Measurements from ENCODE around the gene RAB11FIP3. TPM values are rescaled to one million over a fixed set of nuclear protein-coding genes. Genes with fewer than 3 reads are reported as not detected.

The RAB11FIP3 gene
- total and polyA plus RNA-seq, 2 of the 13 experiments (the other 11 are each of a cell fraction or from before 2014, with no cell fraction given), result 34.3 to 57.6 TPM

DNA sequence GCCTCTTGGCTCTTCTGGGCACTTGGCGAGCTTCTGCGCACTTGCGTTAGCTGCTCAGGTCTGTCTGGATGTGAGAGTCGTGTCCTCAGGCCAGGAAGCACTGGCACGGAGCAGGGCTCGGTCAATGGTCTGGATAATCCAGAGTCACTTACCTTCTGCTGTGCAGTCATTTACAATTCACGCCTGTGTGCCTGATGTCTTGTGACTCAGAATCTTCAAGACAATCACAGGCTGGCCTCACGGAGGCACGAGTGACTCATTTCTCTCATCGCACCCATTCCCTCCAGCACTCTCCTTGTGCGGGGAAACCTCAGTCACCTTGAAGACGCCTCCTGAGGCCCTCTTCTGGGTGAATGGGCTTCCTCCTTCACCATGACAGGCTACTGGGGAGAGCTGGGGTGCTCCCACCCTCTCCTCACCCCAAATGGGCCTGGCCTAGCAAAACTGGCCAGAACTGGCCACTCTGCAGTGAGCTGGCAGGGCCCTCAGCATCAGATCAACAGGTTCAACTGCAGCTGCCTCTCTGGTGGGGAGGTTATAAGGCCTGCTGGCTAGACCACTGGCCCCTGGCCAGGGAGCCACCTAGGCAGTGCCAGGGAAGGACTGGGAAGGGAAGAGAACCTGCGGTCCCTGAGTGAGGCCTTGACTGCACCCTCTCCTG, 100.2 kb downstream of the RAB11FIP3 start (continued):
- TF ChIP-seq, protein P1, sequence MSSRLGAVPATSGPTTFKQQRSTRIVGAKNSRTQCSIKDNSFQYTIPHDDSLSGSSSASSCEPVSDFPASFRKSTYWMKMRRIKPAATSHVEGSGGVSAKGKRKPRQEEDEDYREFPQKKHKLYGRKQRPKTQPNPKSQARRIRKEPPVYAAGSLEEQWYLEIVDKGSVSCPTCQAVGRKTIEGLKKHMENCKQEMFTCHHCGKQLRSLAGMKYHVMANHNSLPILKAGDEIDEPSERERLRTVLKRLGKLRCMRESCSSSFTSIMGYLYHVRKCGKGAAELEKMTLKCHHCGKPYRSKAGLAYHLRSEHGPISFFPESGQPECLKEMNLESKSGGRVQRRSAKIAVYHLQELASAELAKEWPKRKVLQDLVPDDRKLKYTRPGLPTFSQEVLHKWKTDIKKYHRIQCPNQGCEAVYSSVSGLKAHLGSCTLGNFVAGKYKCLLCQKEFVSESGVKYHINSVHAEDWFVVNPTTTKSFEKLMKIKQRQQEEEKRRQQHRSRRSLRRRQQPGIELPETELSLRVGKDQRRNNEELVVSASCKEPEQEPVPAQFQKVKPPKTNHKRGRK (CRISPR knock-in tag; IDR thresholded peaks at IDR 0.05), result no peak
- no peak for TF ChIP-seq ZNF75D (CRISPR knock-in tag; IDR thresholded peaks at IDR 0.05; ENCODE audit: borderline replicate concordance)
- TF ChIP-seq ONECUT2 (CRISPR knock-in tag; IDR thresholded peaks at IDR 0.05), result no peak
- TF ChIP-seq, protein P2, sequence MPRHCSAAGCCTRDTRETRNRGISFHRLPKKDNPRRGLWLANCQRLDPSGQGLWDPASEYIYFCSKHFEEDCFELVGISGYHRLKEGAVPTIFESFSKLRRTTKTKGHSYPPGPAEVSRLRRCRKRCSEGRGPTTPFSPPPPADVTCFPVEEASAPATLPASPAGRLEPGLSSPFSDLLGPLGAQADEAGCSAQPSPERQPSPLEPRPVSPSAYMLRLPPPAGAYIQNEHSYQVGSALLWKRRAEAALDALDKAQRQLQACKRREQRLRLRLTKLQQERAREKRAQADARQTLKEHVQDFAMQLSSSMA (CRISPR knock-in tag; IDR thresholded peaks at IDR 0.05), result no peak
- no peak for TF ChIP-seq TCF7L2 (IDR thresholded peaks at IDR 0.05; ENCODE audit: low read depth, low read length)
- no peak for TF ChIP-seq ZNF251 (CRISPR knock-in tag; IDR thresholded peaks at IDR 0.05)
- TF ChIP-seq, protein P3, sequence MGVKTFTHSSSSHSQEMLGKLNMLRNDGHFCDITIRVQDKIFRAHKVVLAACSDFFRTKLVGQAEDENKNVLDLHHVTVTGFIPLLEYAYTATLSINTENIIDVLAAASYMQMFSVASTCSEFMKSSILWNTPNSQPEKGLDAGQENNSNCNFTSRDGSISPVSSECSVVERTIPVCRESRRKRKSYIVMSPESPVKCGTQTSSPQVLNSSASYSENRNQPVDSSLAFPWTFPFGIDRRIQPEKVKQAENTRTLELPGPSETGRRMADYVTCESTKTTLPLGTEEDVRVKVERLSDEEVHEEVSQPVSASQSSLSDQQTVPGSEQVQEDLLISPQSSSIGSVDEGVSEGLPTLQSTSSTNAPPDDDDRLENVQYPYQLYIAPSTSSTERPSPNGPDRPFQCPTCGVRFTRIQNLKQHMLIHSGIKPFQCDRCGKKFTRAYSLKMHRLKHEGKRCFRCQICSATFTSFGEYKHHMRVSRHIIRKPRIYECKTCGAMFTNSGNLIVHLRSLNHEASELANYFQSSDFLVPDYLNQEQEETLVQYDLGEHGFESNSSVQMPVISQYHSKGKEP (CRISPR knock-in tag; IDR thresholded peaks at IDR 0.05), result no peak
- TF ChIP-seq ZNF598 (CRISPR knock-in tag; IDR thresholded peaks at IDR 0.05; ENCODE audit: borderline replicate concordance), result no peak
- no peak for TF ChIP-seq AGO1 (IDR thresholded peaks at IDR 0.05; ENCODE audit: low read depth, low read length, poor library complexity, severe bottlenecking)
- TF ChIP-seq ZFP1 (CRISPR knock-in tag; IDR thresholded peaks at IDR 0.05), result no peak
- TF ChIP-seq ZNF263 (CRISPR knock-in tag; IDR thresholded peaks at IDR 0.05), result 0 out of 2 replicates have a peak, but pooled peaks have one; percentile 7
- TF ChIP-seq DPF2 (CRISPR knock-in tag; IDR thresholded peaks at IDR 0.05; ENCODE audit: borderline replicate concordance, low read depth), result no peak
- TF ChIP-seq, protein P4, sequence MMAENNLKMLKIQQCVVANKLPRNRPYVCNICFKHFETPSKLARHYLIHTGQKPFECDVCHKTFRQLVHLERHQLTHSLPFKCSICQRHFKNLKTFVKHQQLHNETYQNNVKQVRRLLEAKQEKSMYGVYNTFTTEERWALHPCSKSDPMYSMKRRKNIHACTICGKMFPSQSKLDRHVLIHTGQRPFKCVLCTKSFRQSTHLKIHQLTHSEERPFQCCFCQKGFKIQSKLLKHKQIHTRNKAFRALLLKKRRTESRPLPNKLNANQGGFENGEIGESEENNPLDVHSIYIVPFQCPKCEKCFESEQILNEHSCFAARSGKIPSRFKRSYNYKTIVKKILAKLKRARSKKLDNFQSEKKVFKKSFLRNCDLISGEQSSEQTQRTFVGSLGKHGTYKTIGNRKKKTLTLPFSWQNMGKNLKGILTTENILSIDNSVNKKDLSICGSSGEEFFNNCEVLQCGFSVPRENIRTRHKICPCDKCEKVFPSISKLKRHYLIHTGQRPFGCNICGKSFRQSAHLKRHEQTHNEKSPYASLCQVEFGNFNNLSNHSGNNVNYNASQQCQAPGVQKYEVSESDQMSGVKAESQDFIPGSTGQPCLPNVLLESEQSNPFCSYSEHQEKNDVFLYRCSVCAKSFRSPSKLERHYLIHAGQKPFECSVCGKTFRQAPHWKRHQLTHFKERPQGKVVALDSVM (CRISPR knock-in tag; IDR thresholded peaks at IDR 0.05), result no peak
- TF ChIP-seq HOXA5 (CRISPR knock-in tag; IDR thresholded peaks at IDR 0.05), result 0 out of 2 replicates have a peak, but pooled peaks have one; percentile 29
- TF ChIP-seq SMAD1 (CRISPR knock-in tag; IDR thresholded peaks at IDR 0.05; ENCODE audit: borderline replicate concordance, low read depth), result no peak
- TF ChIP-seq, protein P5, sequence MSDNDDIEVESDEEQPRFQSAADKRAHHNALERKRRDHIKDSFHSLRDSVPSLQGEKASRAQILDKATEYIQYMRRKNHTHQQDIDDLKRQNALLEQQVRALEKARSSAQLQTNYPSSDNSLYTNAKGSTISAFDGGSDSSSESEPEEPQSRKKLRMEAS (IDR thresholded peaks at IDR 0.05), result 0 out of 2 replicates have a peak, but pooled peaks have one; percentile 12
- TF ChIP-seq ZNF232 (CRISPR knock-in tag; IDR thresholded peaks at IDR 0.05; ENCODE audit: borderline replicate concordance), result no peak
- 0 out of 2 replicates have a peak, but pooled peaks have one; percentile 11 for TF ChIP-seq SALL1 (CRISPR knock-in tag; IDR thresholded peaks at IDR 0.05)
